ENCODE measurements around the gene GGNBP2.

The GGNBP2 gene

GRCh38 chr17:36628576-36628975 is 83.9 kb downstream of the GGNBP2 start:
- Mint-ChIP-seq H3K9me3 (no peaks in the 10 kb centered on the region), H3K4me1 (peaks cover 19% of the 10 kb centered on the region), H3K36me3 (ENCODE audit: low read depth) (no peaks in the 10 kb centered on the region), H3K27me3 (ENCODE audit: low read depth) (peaks cover 55% of the 10 kb centered on the region), H3K27ac (no peak overlapping the region), H3K4me3 (no peak overlapping the region)
- no peak for TF ChIP-seq CTCF (IDR thresholded peaks at IDR 0.05; ENCODE audit: unreplicated experiment in 3 of 3)

DNA sequence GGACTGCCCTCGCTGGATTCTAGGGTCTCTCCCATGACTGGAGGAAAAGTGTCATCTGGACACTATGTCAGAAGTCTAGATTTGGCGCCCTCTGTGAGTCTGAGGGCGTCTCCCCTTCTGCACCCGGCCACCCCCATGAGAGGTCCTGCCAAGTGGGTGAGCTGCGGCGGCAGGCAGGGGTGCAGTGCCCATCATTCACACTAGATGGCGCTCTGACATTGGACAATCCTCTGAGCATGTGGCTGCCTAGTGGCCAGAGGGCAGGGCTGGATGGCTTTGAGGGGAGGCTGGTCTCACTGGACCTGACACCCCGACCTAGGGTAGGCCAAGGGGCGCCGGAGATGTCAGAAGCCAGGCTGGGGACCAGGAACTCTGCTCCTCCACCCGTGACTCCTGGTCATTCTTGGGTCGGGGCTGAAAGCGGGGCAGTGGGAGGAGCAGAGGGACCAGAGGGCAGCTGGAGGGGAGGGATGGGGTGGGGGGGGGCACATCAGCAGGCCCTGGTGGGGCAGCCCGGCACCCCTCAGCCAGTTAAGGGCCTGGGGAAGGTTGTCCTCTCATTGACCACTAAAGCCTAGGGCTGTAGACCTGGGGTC is 84.6 kb downstream of the GGNBP2 start:
- Mint-ChIP-seq H3K27ac (no peak overlapping the region), H3K4me3 (no peak overlapping the region), H3K36me3 (ENCODE audit: low read depth) (no peaks in the 10 kb centered on the region), H3K27me3 (ENCODE audit: low read depth) (peaks cover 55% of the 10 kb centered on the region), H3K4me1 (peaks cover 19% of the 10 kb centered on the region), H3K9me3 (no peaks in the 10 kb centered on the region)
- peak; percentile 98 to 99 (median 98) for TF ChIP-seq CTCF (IDR thresholded peaks at IDR 0.05; ENCODE audit: unreplicated experiment in 3 of 3)

DNA sequence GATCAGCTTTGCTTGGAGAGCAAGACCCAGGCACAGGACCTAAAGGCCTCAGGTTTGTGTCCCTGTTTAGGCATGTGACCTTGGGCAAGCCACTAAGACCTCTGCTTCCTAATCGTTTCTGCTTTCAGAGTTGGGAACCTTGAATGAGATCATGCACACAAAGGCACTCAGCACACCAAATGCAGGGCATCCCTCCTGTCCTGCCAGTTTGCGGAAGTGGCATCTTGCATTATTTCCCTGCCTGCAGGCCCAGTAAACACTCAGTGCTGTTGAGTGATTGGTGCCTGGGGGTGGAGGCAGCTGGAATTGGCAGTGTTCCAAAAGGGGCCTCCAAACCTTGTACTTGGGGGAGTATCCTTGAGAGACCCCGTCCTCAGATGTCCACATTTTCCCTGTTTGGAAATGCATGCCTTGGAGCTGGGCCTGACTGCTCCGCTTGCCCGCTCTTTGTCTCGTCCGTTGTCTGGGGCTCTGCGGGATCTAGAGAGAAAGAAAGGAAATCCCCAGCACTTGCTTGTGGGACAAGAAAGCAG is 85.3 kb downstream of the GGNBP2 start:
- H3K36me3 Mint-ChIP-seq (ENCODE audit: low read depth), result no peaks in the 10 kb centered on the region
- H3K4me1 Mint-ChIP-seq, result peaks cover 19% of the 10 kb centered on the region
- TF ChIP-seq CTCF (IDR thresholded peaks at IDR 0.05; ENCODE audit: unreplicated experiment in 3 of 3), result no peak
- no peak overlapping the region for H3K27ac Mint-ChIP-seq
- H3K9me3 Mint-ChIP-seq, result no peaks in the 10 kb centered on the region
- peaks cover 62% of the 10 kb centered on the region for H3K27me3 Mint-ChIP-seq (ENCODE audit: low read depth)
- no peak overlapping the region for H3K4me3 Mint-ChIP-seq

GRCh38 chr17:36631022-36631421 is 86.3 kb downstream of the GGNBP2 start:
- Mint-ChIP-seq H3K36me3 (ENCODE audit: low read depth) (no peaks in the 10 kb centered on the region), H3K27ac (no peak overlapping the region), H3K27me3 (ENCODE audit: low read depth) (peaks cover 68% of the 10 kb centered on the region), H3K4me3 (no peak overlapping the region), H3K9me3 (no peaks in the 10 kb centered on the region), H3K4me1 (peaks cover 19% of the 10 kb centered on the region)
- no peak for TF ChIP-seq CTCF (IDR thresholded peaks at IDR 0.05; ENCODE audit: unreplicated experiment in 3 of 3)

DNA sequence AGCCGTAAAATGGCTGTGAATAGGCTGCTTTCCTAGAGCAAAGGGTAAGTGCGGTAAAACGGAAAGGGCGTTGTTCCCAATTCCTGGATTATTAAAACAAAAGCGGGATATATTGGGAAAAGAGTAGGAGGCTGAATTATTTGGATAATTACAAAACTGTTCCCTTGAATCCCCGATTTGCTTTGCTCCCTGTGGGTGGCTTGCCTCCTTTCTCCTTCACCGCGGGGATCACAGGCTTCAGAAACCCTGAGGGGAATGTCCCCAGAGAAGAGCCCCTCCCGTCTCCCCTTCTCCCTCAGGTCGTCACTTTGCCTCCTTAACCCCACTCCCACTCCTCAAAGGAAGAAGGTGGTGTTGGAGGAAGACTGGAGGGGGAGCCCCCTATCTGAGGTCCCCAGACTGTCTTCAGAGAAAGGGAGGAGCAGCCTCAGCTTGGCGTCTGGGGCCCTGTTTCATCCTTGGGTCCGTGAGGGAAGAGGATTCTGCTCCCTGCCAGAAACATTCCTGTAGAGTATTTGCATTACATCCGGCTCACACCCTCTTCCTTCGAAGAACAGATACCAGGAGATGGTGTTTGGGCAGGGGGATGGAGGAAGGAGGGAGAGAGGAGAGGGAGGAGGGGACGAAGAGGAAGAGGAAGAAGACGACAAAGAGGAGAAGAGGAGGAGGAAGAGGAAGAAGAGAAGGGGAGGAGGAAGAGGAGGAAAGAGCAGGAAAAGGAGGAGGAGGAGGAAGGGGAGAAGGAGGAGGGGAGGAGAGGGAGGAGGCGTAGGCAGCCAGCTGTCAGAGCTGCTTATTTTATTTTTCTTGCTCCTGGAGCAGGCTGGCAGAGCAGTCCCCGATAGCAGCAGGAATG is 88.4 kb downstream of the GGNBP2 start:
- Mint-ChIP-seq H3K4me1 (peaks cover 19% of the 10 kb centered on the region), H3K4me3 (peak overlapping the region in 1 of 3 experiments; percentile 31)

More for the DNA sequence above, 88.4 kb downstream of the GGNBP2 start:
- no peak overlapping the region for H3K27ac Mint-ChIP-seq
- H3K9me3 Mint-ChIP-seq, result no peaks in the 10 kb centered on the region
- H3K36me3 Mint-ChIP-seq (ENCODE audit: low read depth), result no peaks in the 10 kb centered on the region
- TF ChIP-seq CTCF (IDR thresholded peaks at IDR 0.05; ENCODE audit: unreplicated experiment in 3 of 3), result no peak
- peaks cover 79% of the 10 kb centered on the region for H3K27me3 Mint-ChIP-seq (ENCODE audit: low read depth)

All from nephron (organoid).